Mesenteric fat pad (tissue), 1 donor: Measurements from ENCODE around the gene SPDYE2B. TPM values are rescaled to one million over a fixed set of nuclear protein-coding genes. Genes with fewer than 3 reads are reported as not detected.
"Not testable (repeated sequence)": the region's sequence is repeated elsewhere in the genome, so short reads cannot be mapped to it uniquely, and the experiment has no call there.

ENCODE experiments used
- DNase-seq: peaks from one replicate; pipeline ENCODE4 v3.0.0-alpha.2; 2020; ENCODE audit warnings: low spot score
- long read RNA-seq: library from polyadenylated mRNA; unstranded; transcript quantifications from one replicate; pipeline ENCODE4 v2.0.0, GENCODE V29; 2020
- total RNA-seq: library from RNA; stranded (reverse); fragmentation: NEBNext Ultra II Directional; extraction: Animal tissue kit (Norgen Biotek cat#: 25700); gene quantifications from one replicate; pipeline ENCODE4 v1.2.1, GENCODE V29; 2021
- donor health status: DM: yes; HTN: yes; CAD: no.

SPDYE2B gene, protein sequence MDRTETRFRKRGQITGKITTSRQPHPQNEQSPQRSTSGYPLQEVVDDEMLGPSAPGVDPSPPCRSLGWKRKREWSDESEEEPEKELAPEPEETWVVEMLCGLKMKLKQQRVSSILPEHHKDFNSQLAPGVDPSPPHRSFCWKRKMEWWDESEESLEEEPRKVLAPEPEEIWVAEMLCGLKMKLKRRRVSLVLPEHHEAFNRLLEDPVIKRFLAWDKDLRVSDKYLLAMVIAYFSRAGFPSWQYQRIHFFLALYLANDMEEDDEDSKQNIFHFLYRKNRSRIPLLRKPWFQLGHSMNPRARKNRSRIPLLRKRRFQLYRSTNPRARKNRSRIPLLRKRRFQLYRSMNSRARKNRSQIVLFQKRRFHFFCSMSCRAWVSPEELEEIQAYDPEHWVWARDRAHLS
- total RNA-seq: not detected
- long read RNA-seq, partial matches to known transcripts: 38 of 42 reads
- long read RNA-seq, other reads (novel, unspliced or antisense): 4 of 42 reads

DNA sequence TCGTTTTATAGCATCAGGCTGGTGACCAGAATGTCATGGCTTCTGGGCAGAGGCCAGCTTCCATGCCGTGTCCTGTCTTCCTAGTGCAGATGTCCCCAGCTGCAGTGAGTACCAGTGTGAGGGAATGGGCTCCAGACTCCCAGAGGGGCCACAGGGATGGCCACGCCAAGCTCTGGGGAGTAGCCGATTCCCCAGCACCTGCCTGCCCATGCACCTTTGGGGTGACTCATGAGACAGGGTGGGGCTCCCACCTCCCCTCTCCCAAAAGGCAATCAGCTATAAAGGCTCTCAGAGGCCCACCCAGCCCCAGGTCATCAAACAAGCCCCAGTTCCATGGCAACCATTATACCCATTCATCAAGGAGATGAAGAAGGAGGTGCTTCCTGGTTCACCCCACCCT, at the start of gene SPDYE2B:
SPDYE2B (plus strand) TSS at position 396 of the 400 bp plus-strand sequence. CDS start 2,030 bp downstream, outside the sequence.
- not testable (repeated sequence) for DNase-seq

DNA sequence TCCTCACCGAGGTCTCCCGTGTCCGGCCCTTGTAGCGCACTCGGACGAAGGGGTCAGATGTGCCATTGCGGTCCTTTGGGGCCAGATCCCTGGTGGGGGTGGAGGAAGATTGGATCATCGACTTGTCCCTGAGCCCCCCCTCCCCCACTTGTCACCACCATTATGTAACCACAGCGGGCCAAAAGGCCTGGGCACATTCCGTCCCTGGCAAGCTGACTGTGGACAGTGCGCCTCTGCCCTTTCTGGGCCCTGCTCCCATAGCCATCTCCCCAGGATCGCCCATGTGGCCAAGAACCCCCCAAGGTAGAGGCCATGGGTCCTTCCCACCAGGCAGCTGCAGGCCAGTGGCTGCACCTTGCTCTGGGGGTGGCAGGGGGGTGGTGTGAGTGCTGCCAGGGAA, 47.8 kb upstream of the SPDYE2B start:
- DNase-seq: not testable (repeated sequence)

DNA sequence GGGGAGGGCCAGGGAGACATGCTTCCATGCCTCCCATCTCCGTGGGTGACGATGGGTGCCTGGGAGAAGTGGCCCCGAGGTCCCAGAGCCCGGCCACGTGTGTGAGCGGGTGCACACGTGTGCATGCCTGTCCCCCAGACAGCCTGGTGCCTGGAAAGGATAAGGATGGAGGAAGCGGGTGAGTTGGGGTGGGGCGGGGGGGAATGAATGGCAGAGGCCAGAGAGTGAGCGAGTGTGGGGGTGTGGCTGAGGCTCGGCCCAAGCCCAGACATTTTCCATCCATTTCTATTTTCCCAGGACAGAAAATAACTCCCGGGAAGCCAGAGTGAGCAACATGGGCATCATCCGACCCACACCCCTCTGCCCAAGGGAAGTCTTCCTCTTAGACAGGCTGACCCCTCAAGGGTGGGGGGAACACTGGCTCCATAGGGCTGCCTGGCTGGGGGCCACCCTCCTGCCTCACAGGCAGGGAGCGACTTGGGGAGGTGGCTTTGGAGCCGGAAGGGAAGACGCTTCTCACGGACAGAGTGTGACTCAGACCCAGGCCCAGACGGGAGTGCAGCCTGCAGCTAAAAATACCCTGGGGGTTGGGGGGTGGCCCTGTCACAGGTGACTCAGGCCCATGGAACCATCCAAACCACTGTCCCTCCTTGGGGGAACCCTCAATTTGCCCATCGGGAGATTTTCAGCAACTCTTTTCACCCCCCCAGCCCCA, 45.5 kb upstream of the SPDYE2B start:
- DNase-seq: not testable (repeated sequence)

- not testable (repeated sequence) for DNase-seq
Measured at GRCh38 chr7:102606848-102607247, 43.3 kb upstream of the SPDYE2B start.

DNA sequence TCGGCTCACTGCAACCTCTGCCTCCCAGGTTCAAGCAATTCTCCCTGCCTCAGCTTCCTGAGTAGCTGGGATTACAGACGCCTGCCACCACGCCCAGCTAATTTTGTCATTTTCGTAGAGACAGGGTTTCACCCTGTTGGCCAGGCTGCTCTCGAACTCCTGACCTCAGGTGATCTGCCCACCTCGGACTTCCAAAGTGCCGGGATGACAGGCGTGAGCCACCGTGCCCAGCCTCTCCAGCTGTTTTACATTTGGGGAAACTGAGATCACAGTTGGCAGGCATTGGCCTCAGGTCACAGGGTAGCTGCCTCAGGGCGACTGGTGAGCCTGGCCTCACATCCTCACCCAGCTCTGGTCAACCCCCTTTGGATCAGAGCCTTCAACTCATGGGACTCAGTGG, 40.4 kb upstream of the SPDYE2B start:
- not testable (repeated sequence) for DNase-seq

- DNase-seq: not testable (repeated sequence)
Measured at GRCh38 chr7:102610441-102610840, 39.7 kb upstream of the SPDYE2B start.

- DNase-seq: not testable (repeated sequence)
Measured at GRCh38 chr7:102611013-102611674, 39.0 kb upstream of the SPDYE2B start.

GRCh38 chr7:102611675-102612325, 38.3 kb upstream of the SPDYE2B start:
- peak; percentile 87 for DNase-seq

- peak; percentile 68 for DNase-seq
Measured at GRCh38 chr7:102613575-102614345, 36.4 kb upstream of the SPDYE2B start.

- DNase-seq: not testable (repeated sequence)
Measured at GRCh38 chr7:102614346-102614697, 35.8 kb upstream of the SPDYE2B start.

- DNase-seq: not testable (repeated sequence)
Measured at GRCh38 chr7:102614873-102615272, 35.2 kb upstream of the SPDYE2B start.

GRCh38 chr7:102615930-102616329, 34.2 kb upstream of the SPDYE2B start:
- DNase-seq: not testable (repeated sequence)

- DNase-seq: peak; percentile 86
Measured at GRCh38 chr7:102616507-102617125, 33.5 kb upstream of the SPDYE2B start, which contains the start of gene RASA4. Gene RASA4, minus strand, starts transcription at chr7:102616756. Its CDS starts 67 bp downstream, at chr7:102616689.

DNA sequence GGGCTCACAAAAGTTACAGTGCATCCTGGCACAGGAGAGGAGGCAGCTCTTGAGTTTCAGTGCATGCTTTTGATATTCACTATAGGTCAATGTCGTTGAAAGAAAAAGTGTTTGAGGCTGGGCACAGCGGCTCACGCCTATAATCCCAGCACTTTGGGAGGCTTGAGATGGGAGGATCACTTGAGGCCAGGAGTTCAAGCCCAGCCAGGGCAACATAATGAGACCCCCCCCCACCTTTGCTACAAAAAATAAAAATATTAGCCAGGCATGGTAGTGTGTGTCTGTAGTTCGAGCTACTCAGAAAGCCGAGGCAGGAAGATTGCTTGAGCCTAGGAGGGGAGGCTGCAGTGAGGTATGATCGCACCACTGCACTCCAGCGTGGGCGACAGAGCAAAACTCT, 32.0 kb upstream of the SPDYE2B start:
- not testable (repeated sequence) for DNase-seq

DNA sequence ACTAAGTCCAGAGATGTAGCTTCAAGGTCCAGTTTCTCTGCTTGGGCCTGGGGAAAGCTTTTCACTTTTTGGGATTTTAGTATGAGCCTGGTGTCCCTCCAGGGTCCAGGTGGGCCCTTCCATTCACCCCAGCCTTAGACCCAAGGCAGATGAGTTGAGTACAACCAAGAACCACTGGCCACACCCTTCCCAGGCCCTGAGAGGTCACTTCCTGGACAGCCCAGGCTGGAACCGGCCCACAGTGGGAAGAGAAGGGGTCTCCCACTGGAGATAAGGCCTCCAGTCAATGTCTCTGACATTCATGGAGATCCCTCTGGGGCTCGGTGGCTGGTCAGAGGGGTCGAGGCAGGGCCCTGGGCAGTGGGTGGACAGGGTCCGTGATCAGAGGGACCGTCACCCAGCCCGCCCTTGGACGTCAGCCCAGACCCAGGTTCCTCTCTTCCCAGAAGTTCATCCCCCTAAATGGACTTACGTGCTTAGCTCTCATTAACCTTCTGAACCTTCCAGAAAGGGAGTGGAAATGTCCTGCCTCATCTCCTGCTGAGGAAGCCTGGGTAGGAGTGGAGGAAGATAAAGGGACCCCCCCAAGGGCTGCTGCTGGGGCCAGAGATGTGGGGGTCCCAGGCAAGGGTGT, 22.7 kb upstream of the SPDYE2B start:
- not testable (repeated sequence) for DNase-seq

GRCh38 chr7:102630622-102631021, 19.5 kb upstream of the SPDYE2B start:
- DNase-seq: not testable (repeated sequence)

DNA sequence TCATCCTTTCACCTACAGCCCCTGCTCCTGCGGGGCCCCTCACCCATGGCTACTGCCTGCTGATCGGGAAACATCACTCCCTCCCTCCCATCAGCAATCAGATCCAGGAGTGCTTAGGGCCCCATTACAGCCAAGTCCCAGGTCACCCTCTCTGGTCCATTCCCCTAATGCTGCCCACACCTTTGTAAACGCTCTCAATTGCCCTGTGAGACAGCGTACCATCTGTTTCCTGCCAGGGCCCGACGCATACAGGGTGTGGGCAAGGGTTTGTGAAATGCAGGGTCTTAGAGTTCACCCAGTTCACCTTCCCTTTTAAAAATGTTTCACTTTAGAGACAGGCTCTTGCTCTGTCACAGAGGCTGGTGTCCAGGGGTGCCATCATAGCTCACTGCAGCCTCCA, 15.8 kb upstream of the SPDYE2B start:
- DNase-seq: peak; percentile 45

- DNase-seq: not testable (repeated sequence)
Measured at GRCh38 chr7:102635354-102635753, 14.8 kb upstream of the SPDYE2B start.

- peak; percentile 41 for DNase-seq
Measured at GRCh38 chr7:102636956-102637355, 13.2 kb upstream of the SPDYE2B start.
